Activated CD4-positive, alpha-beta T cell treated with anti-CD3 and anti-CD28 coated beads, Interleukin-10, Interleukin-2, amounts not matched to agents 100 ng/mL and 50 ng/mL, durations not matched to agents 16 hours and 8 hours (primary cell): ENCODE measurements around the gene BLCAP.
A peak's percentile ranks its signal among the peaks of the same experiment; 100 is the strongest.
"Not testable (repeated sequence)": the region's sequence is repeated elsewhere in the genome, so short reads cannot be mapped to it uniquely, and the experiment has no call there.

Source experiments
- DNase-seq: peaks from one replicate; pipeline ENCODE4 v3.0.0-alpha.2; 2020

BLCAP gene

GRCh38 chr20:37527638-37528445 lies at the start of gene BLCAP:
Gene BLCAP (minus strand): TSS chr20:37527876. CDS start chr20:37519174, 8,702 bp downstream.
- peak; percentile 91 for DNase-seq

- not testable (repeated sequence) for DNase-seq
Observed at GRCh38 chr20:37577436-37577835, 49.8 kb upstream of the BLCAP start.

DNA sequence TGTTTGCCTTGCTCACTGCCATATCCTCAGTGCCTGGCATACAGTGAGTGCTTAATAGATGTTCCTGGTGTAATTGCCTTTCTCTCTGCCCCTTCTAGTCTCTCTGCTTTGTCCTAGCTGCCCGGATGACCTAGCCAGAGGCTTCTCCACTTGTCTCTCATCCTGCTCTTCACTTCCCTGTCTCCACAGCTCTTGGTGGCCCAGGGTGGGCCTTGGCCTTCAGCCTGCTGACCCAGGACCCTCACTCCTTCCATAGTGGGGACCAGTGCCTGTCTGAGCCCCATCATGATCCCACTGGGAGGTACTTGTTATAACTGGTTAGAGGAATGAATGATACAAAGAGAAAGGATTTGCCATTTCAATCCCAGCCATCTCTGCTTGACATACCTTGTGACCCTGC lies 49.2 kb upstream of the BLCAP start:
- DNase-seq = no peak

DNA sequence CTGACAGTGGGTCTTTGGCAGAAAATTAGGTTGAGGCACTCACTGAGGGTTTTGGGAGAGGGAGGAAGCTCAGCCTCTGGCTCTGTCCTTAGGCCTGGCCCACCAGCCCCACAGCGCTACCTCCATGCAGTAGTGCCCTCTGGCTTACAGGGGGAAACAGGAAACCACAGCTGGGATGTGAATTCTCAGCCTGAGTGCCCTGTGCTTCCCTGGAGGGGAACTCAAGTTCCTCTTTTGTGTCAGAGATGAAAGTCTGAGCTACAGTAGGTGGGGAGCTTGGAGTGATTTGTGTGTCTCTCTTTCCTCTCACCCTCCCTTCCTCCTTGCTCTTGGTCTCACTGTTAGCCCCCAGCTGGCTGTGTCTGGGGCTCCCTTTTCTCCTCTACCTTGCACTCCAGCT lies 48.2 kb upstream of the BLCAP start:
- no peak for DNase-seq

DNA sequence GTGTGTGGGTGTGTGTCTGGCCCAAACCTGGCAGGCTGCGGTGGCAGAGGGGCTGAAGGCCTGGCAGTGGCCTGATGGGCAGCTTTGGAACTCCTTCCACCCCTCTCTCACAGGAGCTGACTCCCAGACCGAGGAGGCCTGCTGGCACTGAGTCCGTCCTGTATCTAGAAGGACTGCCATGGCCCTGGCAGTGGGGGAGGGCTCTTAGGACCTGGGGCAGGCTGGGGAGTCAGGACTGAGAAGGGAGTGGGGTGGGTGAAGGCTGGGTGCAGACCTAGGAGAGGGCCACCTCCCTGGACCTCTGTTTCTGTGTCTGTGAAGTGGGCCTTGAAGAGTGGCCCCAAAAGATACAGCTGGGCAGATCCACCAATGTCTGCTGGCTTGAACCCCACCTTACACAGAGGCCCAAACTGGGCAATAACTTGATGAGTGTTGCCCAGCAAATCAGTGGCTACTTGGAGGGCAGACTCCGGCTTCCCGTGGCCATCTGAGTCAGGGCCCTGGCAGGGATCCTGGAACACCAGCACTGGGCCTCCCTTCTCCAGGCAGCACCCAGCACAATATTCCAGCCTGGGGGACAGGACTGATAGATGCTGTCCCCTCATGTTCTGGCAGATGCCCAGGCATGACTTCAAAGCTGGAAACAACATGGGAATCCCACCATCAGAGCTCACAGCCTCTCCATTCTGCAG lies 46.7 kb upstream of the BLCAP start:
- DNase-seq = no peak

- no peak for DNase-seq
Observed at GRCh38 chr20:37573626-37574198, 46.0 kb upstream of the BLCAP start.

- DNase-seq = no peak
Observed at GRCh38 chr20:37571033-37571432, 43.4 kb upstream of the BLCAP start.

DNA sequence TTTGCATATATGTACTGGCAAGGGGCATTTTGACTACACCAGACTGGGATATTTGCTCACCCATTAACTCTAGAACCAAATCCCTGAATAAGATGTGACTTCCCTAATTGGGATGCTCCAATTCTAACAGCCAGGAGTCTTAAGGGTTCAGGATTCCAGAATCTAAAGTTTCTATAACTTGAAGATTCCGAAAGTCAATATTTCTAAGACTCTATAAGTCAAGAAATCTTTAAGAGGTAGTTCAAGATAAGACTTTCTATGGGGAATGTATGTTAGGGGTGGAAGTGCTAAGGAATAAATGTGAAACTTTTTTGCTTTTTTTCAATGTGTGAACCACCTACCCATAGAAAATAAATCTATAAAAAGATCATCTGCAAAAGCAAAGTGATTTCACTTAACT lies 42.7 kb upstream of the BLCAP start:
- DNase-seq = no peak

GRCh38 chr20:37567671-37568588 lies 40.3 kb upstream of the BLCAP start:
- DNase-seq = no peak

GRCh38 chr20:37567331-37567665 lies 39.6 kb upstream of the BLCAP start:
- DNase-seq = no peak

DNA sequence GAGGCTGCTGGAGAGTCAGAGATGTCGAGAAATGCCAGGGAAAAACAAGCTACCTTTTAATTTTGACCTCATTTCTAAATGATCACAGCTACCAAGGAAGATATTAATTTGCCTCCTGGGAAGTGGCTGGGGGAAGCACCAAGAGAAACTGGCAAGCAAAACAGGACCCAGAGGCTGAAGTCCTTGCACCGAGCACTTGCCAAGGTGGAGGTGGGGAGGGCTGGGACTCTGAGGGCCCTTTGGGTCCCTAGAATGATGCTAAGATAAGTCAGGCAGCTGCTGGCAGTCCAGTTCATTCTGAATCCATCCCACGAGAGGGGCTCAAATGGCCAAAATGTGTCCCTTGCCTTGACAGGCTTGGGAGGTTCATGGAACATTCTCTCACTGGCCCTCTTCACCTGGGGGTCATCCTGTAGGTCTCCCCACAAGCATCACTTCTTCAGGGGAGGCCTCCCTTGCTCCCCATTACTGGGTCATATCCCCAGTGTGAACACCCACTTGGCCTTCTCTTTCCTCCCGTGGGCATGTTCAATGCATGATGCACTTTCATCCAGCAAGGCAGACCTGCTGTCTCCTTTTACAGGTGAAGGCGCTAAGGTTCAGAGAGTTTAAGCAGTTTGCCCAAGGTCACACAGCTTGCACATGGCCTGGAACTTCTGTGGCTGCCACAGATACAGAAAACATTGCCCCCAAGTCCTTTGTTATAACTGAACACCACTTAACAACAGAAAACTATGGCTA lies 39.1 kb upstream of the BLCAP start:
- no peak for DNase-seq

DNA sequence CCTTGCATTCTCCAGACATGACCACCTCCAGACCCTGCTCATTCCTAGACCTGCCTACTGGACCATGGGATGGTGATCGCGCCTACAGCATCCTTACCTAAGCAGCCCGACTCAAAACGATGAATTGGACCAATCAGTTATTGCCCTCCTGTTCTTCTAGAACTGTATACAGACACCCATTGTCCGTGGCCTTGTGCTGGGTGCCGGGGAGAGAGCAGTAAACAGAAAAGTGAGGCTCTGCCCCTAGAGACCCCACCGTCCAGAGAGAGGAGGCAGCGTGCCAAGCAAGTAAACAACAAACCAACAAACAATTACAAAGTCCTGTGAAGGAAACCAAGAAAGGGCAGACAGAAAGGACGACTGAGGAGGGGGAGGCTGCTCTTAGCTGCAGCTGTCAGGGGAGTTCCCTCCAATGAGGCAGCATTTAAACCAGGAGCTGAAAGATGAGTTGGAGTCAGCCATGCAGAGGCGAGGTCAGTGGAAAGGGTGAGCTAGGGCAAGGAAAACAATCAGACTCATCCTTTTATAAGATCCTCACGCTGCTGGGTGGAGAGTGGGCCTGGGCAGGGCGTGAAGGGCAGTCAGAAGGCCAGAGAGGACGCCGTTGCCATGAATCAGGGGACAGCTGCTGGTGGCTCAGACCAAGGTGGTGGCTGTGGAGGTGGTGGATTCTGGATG lies 37.6 kb upstream of the BLCAP start:
- DNase-seq = no peak

DNA sequence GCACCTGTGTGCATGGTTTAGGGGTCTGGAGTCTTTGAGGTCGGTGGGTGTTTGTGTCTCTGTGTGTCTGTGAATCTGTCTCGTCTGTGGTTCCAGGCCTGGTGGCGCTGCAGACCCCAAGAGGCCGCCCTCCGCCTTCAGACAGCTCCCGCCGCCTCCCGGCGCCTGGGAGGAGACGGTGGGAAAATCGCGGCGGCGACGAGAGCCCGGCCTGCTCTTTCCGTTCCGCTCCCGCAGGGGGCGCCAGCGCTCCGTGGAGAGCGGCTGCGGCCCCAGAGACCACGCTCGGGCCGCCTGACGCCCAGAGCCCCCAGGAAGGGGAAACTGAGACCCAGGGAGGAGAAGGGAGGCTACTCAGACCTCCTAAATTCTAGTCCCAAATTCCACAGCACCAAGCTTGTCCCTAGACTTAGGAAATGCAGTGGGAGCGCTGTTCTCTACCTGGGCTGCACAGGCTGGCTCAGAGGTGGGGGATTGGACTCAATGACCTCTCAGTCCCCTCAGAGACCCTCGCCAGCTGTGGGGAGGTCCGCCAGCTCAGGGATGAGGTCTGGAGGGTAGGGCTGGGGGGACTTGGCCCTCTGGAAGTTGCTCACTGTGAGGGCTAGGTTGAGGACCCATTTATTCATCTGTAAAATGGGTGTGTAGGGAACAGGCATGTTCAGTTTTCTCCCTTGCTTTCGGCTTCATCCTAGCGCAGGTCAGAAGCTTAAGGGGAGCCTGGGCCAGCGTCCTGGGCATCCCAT lies 36.9 kb upstream of the BLCAP start:
- DNase-seq = peak; percentile 54

DNA sequence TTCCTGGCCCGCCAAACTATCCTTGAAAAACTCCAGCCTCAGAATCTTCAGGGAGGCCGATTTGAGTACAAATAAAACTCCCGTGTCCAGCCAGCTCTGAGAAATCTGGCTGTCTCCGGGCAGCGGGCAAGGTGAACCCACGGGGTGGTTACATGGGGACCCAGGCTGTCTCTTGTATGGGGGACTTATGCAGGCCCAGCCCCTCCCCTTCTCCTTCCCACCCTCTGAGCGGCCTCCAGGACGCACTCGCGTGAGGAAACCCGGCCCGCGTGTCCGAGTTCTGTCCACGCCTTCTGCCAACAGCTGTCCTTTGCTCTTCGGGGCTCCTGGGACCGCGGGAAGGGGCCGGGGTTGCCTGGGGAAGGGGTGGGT lies 36.3 kb upstream of the BLCAP start:
- no peak for DNase-seq

DNA sequence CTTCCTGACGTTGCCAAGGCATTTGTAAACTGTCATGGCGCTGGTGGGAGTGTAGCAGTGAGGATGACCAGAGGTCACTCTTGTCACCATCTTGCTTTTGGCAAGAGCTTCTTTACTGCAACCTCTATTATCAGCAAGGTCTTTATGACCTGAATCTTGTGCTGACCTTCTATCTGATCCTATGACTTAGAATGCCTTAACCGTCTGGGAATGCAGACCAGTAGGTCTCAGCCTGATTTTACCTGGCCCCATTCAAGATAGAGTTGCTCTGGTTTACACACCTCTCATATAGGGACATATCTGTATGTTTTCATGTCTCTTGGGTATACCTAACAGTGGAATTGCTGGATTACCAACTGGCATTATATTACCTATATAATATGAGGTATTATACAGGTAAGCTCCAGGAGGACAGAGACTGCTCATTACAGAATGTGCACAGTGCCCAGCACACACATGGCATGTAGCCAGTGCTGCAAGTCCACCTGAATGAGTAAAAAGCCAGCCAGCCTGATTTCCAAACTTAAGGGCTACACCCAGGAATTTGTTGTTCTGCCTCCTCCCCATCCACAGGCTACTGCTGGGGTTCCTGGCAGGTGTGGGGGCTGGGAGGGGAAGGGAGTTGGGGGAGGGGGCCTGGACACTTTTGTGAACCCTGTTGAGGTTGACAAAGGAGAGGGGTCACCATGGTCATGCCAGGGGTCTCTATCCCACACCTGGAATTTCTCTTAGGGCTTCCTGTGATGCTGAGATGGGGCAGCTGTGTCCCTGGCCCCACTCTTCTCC lies 35.2 kb upstream of the BLCAP start:
- DNase-seq = no peak

DNA sequence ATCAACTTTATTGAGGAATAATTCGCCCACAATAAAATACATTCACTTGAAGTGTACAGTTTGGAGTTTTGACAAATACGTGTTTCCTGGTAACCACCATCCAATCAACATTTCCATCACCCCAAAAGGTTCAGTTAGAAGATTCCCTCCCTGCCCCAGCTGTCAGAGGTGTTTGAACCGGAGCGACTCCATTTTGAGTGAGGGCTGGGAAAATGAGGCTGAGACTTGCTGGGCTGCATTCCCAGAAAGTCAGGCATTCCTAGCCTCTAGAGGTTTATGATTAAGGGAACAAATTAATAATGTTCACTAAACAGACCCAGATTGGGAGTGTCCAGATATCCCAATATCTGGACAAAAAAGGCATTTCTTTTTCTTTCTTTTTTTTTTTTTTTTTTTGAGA lies 33.0 kb upstream of the BLCAP start:
- no peak for DNase-seq

DNA sequence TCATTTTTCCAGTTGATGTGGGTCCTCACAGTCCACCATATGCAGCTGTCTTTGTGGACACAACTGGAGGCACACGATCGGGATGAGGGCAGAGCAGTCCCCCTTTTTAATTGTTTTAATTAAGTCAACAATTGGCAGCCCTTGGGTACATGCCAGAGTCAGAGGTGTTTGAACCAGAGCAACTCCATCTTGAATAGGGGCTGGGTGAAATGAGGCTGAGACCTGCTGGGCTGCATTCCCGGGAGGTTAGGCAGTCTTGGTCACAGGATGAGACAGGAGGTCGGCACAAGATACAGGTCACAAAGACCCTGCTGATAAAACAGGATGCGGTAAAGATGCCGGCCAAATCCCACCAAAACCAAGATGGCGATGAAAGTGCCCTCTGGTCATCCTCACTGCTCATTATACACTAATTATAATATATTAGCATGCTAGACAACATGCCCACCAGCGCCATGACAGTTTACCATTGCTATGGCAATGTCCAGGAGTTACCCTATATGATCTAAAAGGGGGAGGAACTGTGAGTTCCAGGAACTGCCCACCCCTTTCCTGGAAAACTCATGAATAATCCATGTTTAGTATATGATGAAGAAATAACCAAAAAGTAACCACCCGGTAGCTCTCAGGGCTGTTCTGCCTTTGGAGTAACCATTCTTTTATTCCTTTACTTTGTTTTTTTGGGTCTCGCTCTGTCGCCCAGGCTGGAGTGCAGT lies 31.8 kb upstream of the BLCAP start:
- no peak for DNase-seq

DNA sequence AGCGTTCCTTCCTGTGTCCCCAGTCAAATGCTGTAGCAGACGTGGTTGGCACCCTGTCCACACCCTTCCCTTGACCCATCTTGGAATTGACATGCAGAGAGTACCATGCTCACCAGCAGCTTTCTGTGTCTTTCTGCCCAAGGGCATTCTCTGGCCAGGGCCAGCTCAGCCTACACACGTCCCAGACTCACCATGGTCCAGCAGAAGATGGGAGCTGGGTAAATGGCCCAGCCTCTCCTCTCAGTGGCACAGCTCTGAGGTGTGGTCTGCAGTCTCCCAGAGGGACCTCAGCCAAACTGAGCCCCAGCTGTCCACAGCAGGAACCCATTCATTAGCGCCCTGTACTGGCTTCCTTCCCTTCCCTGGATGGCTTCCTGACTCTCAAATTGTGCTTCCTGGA lies 31.1 kb upstream of the BLCAP start:
- DNase-seq = no peak

GRCh38 chr20:37558306-37558705 lies 30.6 kb upstream of the BLCAP start:
- DNase-seq = no peak

DNA sequence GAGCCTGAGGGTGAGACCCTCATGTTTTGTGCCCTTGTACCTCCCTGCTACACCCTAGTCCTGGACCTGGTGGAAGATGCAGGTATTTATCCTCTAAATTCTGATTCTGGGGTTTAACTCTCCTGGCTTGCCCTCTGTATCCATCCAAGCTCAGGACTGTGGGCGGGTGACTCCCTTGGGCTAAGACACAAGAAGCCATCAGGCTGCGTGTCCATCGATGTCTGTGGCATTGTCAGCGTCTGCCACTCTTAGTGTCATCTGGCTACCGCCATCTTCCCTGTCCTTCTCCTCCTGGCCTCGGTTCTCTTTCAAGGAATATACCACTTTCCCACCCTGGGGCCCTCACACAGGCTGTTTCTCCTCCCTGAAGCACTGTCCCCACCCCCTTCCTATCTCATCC lies 28.9 kb upstream of the BLCAP start:
- no peak for DNase-seq
